ENCODE results near the gene LRRK1.
"Not testable (repeated sequence)": the region's sequence is repeated elsewhere in the genome, so short reads cannot be mapped to it uniquely, and the experiment has no call there.

The LRRK1 gene

GRCh38 chr15:101087172-101087769 lies 168.1 kb downstream of the LRRK1 start:
- in situ Hi-C loops (cut with MboI; ENCODE audit: low sequenced_read_pairs) = no loop called here

GRCh38 chr15:101088271-101088670 lies 169.1 kb downstream of the LRRK1 start:
- in situ Hi-C loops (cut with MboI; ENCODE audit: low sequenced_read_pairs) = no loop called here

- in situ Hi-C loops (cut with MboI; ENCODE audit: low sequenced_read_pairs) = no loop called here
Observed at GRCh38 chr15:101088788-101089578, 169.8 kb downstream of the LRRK1 start.

GRCh38 chr15:101089579-101090427 lies 170.6 kb downstream of the LRRK1 start:
- in situ Hi-C loops (cut with MboI; ENCODE audit: low sequenced_read_pairs) = no loop called here

- in situ Hi-C loops (cut with MboI; ENCODE audit: low sequenced_read_pairs) = no loop called here
Observed at GRCh38 chr15:101090428-101090790, 171.3 kb downstream of the LRRK1 start.

GRCh38 chr15:101091080-101092017 lies 172.2 kb downstream of the LRRK1 start:
- in situ Hi-C loops (cut with MboI; ENCODE audit: low sequenced_read_pairs) = no loop called here

GRCh38 chr15:101092156-101092866 lies 173.2 kb downstream of the LRRK1 start:
- in situ Hi-C loops (cut with MboI; ENCODE audit: low sequenced_read_pairs) = no loop called here

- in situ Hi-C loops (cut with MboI; ENCODE audit: low sequenced_read_pairs) = no loop called here
Observed at GRCh38 chr15:101092867-101093202, 173.7 kb downstream of the LRRK1 start.

GRCh38 chr15:101093958-101094357 lies 174.8 kb downstream of the LRRK1 start:
- in situ Hi-C loops (cut with MboI; ENCODE audit: low sequenced_read_pairs) = no loop called here

GRCh38 chr15:101095796-101096406 lies 176.7 kb downstream of the LRRK1 start:
- in situ Hi-C loops (cut with MboI; ENCODE audit: low sequenced_read_pairs) = not testable (repeated sequence)

- in situ Hi-C loops (cut with MboI; ENCODE audit: low sequenced_read_pairs) = no loop called here
Observed at GRCh38 chr15:101097111-101097510, 178.0 kb downstream of the LRRK1 start.

GRCh38 chr15:101099183-101099582 lies 180.0 kb downstream of the LRRK1 start:
- in situ Hi-C loops (cut with MboI; ENCODE audit: low sequenced_read_pairs) = no loop called here

GRCh38 chr15:101100118-101100517 lies 181.0 kb downstream of the LRRK1 start:
- in situ Hi-C loops (cut with MboI; ENCODE audit: low sequenced_read_pairs) = no loop called here

GRCh38 chr15:101100593-101101442 lies 181.7 kb downstream of the LRRK1 start:
- in situ Hi-C loops (cut with MboI; ENCODE audit: low sequenced_read_pairs) = no loop called here

- in situ Hi-C loops (cut with MboI; ENCODE audit: low sequenced_read_pairs) = no loop called here
Observed at GRCh38 chr15:101101676-101102075, 182.5 kb downstream of the LRRK1 start.

GRCh38 chr15:101102746-101103145 lies 183.6 kb downstream of the LRRK1 start:
- in situ Hi-C loops (cut with MboI; ENCODE audit: low sequenced_read_pairs) = no loop called here

GRCh38 chr15:101103598-101103997 lies 184.4 kb downstream of the LRRK1 start:
- in situ Hi-C loops (cut with MboI; ENCODE audit: low sequenced_read_pairs) = no loop called here

- in situ Hi-C loops (cut with MboI; ENCODE audit: low sequenced_read_pairs) = no loop called here
Observed at GRCh38 chr15:101104141-101104540, 185.0 kb downstream of the LRRK1 start.

All from hTERT RPE-1 (cell line).